Body of pancreas (tissue), 4 donors: Measurements from ENCODE around the gene ATPAF1.

Source experiments
- CTCF ChIP-seq, 7 experiments: fragments of 450-650 bp in 4 of 7; fragments of 200-600 bp in 3 of 7; sonication (generic) in 3 of 7; IDR thresholded peaks; one replicate each; pipeline ENCODE4 v1.5.1; 2016 to 2019; ENCODE audit warnings: antibody characterized with exemption in 7 of 7
- POLR2A ChIP-seq, 3 donors: fragments of 450-650 bp; IDR thresholded peaks; one replicate each; pipeline ENCODE4 v1.6.1; 2016; ENCODE audit warnings: antibody characterized with exemption in 3 of 3, mild to moderate bottlenecking in 2 of 3

- TF ChIP-seq CTCF (IDR thresholded peaks at IDR 0.05), result no peak
- TF ChIP-seq POLR2A (IDR thresholded peaks at IDR 0.05), result no peak
These were observed 26.0 kb downstream of the ATPAF1 start for GRCh38 chr1:46642115-46642680.
